SU-DHL-6 (cell line): Measurements from ENCODE around the gene THG1L.

Experiments used
- CTCF ChIP-seq: fragments of 200-600 bp; sonication (generic); IDR thresholded peaks from one replicate; pipeline ENCODE4 v1.5.1; 2017; ENCODE audit warnings: antibody characterized with exemption, mild to moderate bottlenecking, low read length, moderate library complexity; ENCODE audit not compliant: insufficient read depth, poor library complexity, severe bottlenecking
- EZH2phosphoT487 ChIP-seq: fragments of 200-600 bp; sonication (generic), shearing (Covaris generic); conservative IDR thresholded peaks from 2 replicates; pipeline ENCODE4 v1.6.1; 2018; ENCODE audit warnings: mild to moderate bottlenecking, antibody characterized with exemption, low read length, moderate library complexity, mixed read lengths

- TF ChIP-seq CTCF, result no peak
- TF ChIP-seq EZH2phosphoT487, result no peak
Observed at GRCh38 chr5:157785801-157786200, 54.6 kb downstream of the THG1L start.
